ENCODE measurements around the gene SMCO1.

Gene SMCO1

DNA sequence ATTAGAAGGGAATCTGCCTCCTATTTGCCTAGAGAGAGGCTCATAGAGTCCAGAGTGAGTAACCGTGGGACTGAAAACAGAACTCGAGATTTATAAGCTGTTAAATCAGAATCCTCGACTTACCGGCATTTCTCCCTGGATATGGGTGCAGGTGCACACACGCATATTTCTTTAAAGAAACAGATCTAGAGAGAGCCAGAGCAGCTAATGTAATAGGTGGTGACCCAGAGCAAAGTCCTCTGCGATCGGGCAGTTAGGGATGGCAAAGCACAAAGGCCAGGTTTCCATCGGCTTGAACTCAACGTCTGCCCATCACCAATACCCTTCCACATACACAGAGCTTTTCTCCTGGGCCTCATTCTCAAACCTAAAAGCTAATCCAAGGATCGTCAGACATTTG is 25.4 kb downstream of the SMCO1 start:
- H3K9ac ChIP-seq (ENCODE audit: low read depth, low read length, poor library complexity, severe bottlenecking), result peak overlapping the region; percentile 41
- H3K9me3 ChIP-seq (ENCODE audit: insufficient read depth, low read depth, low read length), result no peaks in the 10 kb centered on the region
- peaks cover 97% of the 10 kb centered on the region for H4K20me1 ChIP-seq (ENCODE audit: insufficient read depth, low read length, poor library complexity, severe bottlenecking)
- H2AFZ ChIP-seq (ENCODE audit: low read length), result no peak overlapping the region
- peak overlapping the region; percentile 95 for H3K4me2 ChIP-seq (ENCODE audit: low read depth, low read length, poor library complexity, severe bottlenecking)
- no peak for TF ChIP-seq EZH2phosphoT487 (IDR thresholded peaks at IDR 0.05; ENCODE audit: borderline replicate concordance)
- TF ChIP-seq, protein P1, sequence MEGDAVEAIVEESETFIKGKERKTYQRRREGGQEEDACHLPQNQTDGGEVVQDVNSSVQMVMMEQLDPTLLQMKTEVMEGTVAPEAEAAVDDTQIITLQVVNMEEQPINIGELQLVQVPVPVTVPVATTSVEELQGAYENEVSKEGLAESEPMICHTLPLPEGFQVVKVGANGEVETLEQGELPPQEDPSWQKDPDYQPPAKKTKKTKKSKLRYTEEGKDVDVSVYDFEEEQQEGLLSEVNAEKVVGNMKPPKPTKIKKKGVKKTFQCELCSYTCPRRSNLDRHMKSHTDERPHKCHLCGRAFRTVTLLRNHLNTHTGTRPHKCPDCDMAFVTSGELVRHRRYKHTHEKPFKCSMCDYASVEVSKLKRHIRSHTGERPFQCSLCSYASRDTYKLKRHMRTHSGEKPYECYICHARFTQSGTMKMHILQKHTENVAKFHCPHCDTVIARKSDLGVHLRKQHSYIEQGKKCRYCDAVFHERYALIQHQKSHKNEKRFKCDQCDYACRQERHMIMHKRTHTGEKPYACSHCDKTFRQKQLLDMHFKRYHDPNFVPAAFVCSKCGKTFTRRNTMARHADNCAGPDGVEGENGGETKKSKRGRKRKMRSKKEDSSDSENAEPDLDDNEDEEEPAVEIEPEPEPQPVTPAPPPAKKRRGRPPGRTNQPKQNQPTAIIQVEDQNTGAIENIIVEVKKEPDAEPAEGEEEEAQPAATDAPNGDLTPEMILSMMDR (conservative IDR thresholded peaks at IDR 0.05; ENCODE audit: low read length), result no peak
- no peaks in the 10 kb centered on the region for H3K27me3 ChIP-seq (ENCODE audit: insufficient read depth, low read length, poor library complexity, severe bottlenecking)
- peaks cover 45% of the 10 kb centered on the region for H3K4me1 ChIP-seq (ENCODE audit: insufficient read depth, low read length, poor library complexity, severe bottlenecking)
- H3K4me3 ChIP-seq (ENCODE audit: low read length, poor library complexity, severe bottlenecking), result peak overlapping the region; percentile 66
- peaks cover 87% of the 10 kb centered on the region for H3K36me3 ChIP-seq (ENCODE audit: insufficient read depth, low read length)
- H3K9me2 ChIP-seq (replicated peaks; ENCODE audit: low read depth, low read length), result no peaks in the 10 kb centered on the region
- peaks cover 100% of the 10 kb centered on the region for H3K79me2 ChIP-seq (ENCODE audit: insufficient read depth, low read length)
- peaks cover 18% of the 10 kb centered on the region; the same call in 1 of the 2 replicates for H3F3A ChIP-seq (ENCODE audit: low read depth)

- H3K4me3 ChIP-seq (ENCODE audit: low read length, poor library complexity, severe bottlenecking), result no peak overlapping the region
- H2AFZ ChIP-seq (ENCODE audit: low read length), result no peak overlapping the region
- no peaks in the 10 kb centered on the region for H3K9me2 ChIP-seq (replicated peaks; ENCODE audit: low read depth, low read length)
- no peak for TF ChIP-seq EZH2phosphoT487 (IDR thresholded peaks at IDR 0.05; ENCODE audit: borderline replicate concordance)
- TF ChIP-seq, protein P1 (conservative IDR thresholded peaks at IDR 0.05; ENCODE audit: low read length), result peak; percentile 57
- H3K4me1 ChIP-seq (ENCODE audit: insufficient read depth, low read length, poor library complexity, severe bottlenecking), result peaks cover 19% of the 10 kb centered on the region
- no peaks in the 10 kb centered on the region for H3K9me3 ChIP-seq (ENCODE audit: insufficient read depth, low read depth, low read length)
- H4K20me1 ChIP-seq (ENCODE audit: insufficient read depth, low read length, poor library complexity, severe bottlenecking), result peaks cover 99% of the 10 kb centered on the region
- H3K9ac ChIP-seq (ENCODE audit: low read depth, low read length, poor library complexity, severe bottlenecking), result no peak overlapping the region
- H3K36me3 ChIP-seq (ENCODE audit: insufficient read depth, low read length), result peaks cover 91% of the 10 kb centered on the region
- no peaks in the 10 kb centered on the region for H3K27me3 ChIP-seq (ENCODE audit: insufficient read depth, low read length, poor library complexity, severe bottlenecking)
- peaks cover 16% of the 10 kb centered on the region; the same call in 1 of the 2 replicates for H3F3A ChIP-seq (ENCODE audit: low read depth)
- H3K4me2 ChIP-seq (ENCODE audit: low read depth, low read length, poor library complexity, severe bottlenecking), result no peak overlapping the region
- H3K79me2 ChIP-seq (ENCODE audit: insufficient read depth, low read length), result peaks cover 99% of the 10 kb centered on the region
Observed at GRCh38 chr3:196486263-196486662, 28.9 kb downstream of the SMCO1 start.

DNA sequence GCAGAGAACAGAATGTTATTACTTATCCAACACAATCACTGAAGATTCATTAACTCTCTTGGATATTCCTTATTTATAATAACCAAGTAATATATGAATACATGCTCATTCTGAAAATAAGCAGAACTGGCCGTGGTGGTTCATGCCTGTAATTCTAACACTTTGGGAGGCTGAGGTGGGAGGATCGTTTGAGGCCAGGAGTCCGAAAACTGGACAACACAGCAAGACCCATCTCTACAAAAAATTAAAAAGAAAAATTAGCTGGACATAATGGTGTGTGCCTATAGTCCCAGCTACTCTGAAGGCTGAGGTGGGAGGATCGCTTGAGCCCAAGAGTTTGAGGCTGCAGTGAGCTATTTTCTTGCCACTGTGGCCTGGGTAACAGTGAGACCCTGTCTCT is 37.5 kb downstream of the SMCO1 start:
- no peak overlapping the region for H2AFZ ChIP-seq (ENCODE audit: low read length)
- peaks cover 72% of the 10 kb centered on the region for H3K79me2 ChIP-seq (ENCODE audit: insufficient read depth, low read length)
- H4K20me1 ChIP-seq (ENCODE audit: insufficient read depth, low read length, poor library complexity, severe bottlenecking), result peaks cover 76% of the 10 kb centered on the region
- no peaks in the 10 kb centered on the region for H3K4me1 ChIP-seq (ENCODE audit: insufficient read depth, low read length, poor library complexity, severe bottlenecking)
- H3K9me3 ChIP-seq (ENCODE audit: insufficient read depth, low read depth, low read length), result no peaks in the 10 kb centered on the region
- no peak overlapping the region for H3K4me3 ChIP-seq (ENCODE audit: low read length, poor library complexity, severe bottlenecking)
- H3F3A ChIP-seq (ENCODE audit: low read depth), result peaks cover 24% of the 10 kb centered on the region
- H3K9ac ChIP-seq (ENCODE audit: low read depth, low read length, poor library complexity, severe bottlenecking), result no peak overlapping the region
- peaks cover 91% of the 10 kb centered on the region for H3K36me3 ChIP-seq (ENCODE audit: insufficient read depth, low read length)
- H3K4me2 ChIP-seq (ENCODE audit: low read depth, low read length, poor library complexity, severe bottlenecking), result no peak overlapping the region
- no peaks in the 10 kb centered on the region for H3K27me3 ChIP-seq (ENCODE audit: insufficient read depth, low read length, poor library complexity, severe bottlenecking)
- H3K9me2 ChIP-seq (replicated peaks; ENCODE audit: low read depth, low read length), result no peaks in the 10 kb centered on the region
- TF ChIP-seq EZH2phosphoT487 (IDR thresholded peaks at IDR 0.05; ENCODE audit: borderline replicate concordance), result no peak

- Histone ChIP-seq H3K4me1 (ENCODE audit: insufficient read depth, low read length, poor library complexity, severe bottlenecking) (no peaks in the 10 kb centered on the region), H3K36me3 (ENCODE audit: insufficient read depth, low read length) (peaks cover 93% of the 10 kb centered on the region), H3K4me3 (ENCODE audit: low read length, poor library complexity, severe bottlenecking) (no peak overlapping the region), H3K9me3 (ENCODE audit: insufficient read depth, low read depth, low read length) (no peaks in the 10 kb centered on the region), H2AFZ (ENCODE audit: low read length) (no peak overlapping the region), H3K79me2 (ENCODE audit: insufficient read depth, low read length) (peaks cover 70% of the 10 kb centered on the region), H3K4me2 (ENCODE audit: low read depth, low read length, poor library complexity, severe bottlenecking) (no peak overlapping the region), H3K9ac (ENCODE audit: low read depth, low read length, poor library complexity, severe bottlenecking) (no peak overlapping the region), H4K20me1 (ENCODE audit: insufficient read depth, low read length, poor library complexity, severe bottlenecking) (peaks cover 82% of the 10 kb centered on the region), H3K9me2 (replicated peaks; ENCODE audit: low read depth, low read length) (no peaks in the 10 kb centered on the region), H3F3A (ENCODE audit: low read depth) (peaks cover 11% of the 10 kb centered on the region), H3K27me3 (ENCODE audit: insufficient read depth, low read length, poor library complexity, severe bottlenecking) (no peaks in the 10 kb centered on the region)
- TF ChIP-seq EZH2phosphoT487 (IDR thresholded peaks at IDR 0.05; ENCODE audit: borderline replicate concordance), result no peak
- TF ChIP-seq, protein P1 (conservative IDR thresholded peaks at IDR 0.05; ENCODE audit: low read length), result no peak
Observed at GRCh38 chr3:196472286-196472685, 42.9 kb downstream of the SMCO1 start.
